Uterus (tissue), 2 donors: Measurements from ENCODE around the gene S100P.

Source experiments
- CTCF ChIP-seq, 4 experiments: fragments of 200-600 bp in 2 of 4; fragments of 450-650 bp in 2 of 4; sonication (generic) in 2 of 4; IDR thresholded peaks; one replicate each; pipeline ENCODE4 v1.5.1; 2016 to 2019; ENCODE audit warnings: antibody characterized with exemption in 4 of 4, mild to moderate bottlenecking in 2 of 4, moderate library complexity in 1 of 4
- POLR2A ChIP-seq, 2 donors: fragments of 450-650 bp; IDR thresholded peaks; one replicate each; pipeline ENCODE4 v1.6.1; 2016; ENCODE audit warnings: antibody characterized with exemption in 2 of 2, mild to moderate bottlenecking in 1 of 2, moderate library complexity in 1 of 2

GRCh38 chr4:6692806-6693205 is 872 bp upstream of the S100P start:
- TF ChIP-seq POLR2A (IDR thresholded peaks at IDR 0.05) (no peak), CTCF (IDR thresholded peaks at IDR 0.05) (no peak)
